ENCODE results near the gene ATP8B4.
"Not testable (repeated sequence)": the region's sequence is repeated elsewhere in the genome, so short reads cannot be mapped to it uniquely, and the experiment has no call there.

ATP8B4 gene

GRCh38 chr15:50163719-50164410, 44.8 kb upstream of the ATP8B4 start:
- H3K4me3 ChIP-seq (ENCODE audit: low read depth, low read length): no peak overlapping the region
- TF ChIP-seq CTCF (conservative IDR thresholded peaks at IDR 0.05; ENCODE audit: low read depth, low read length): no peak
- no peak for DNase-seq (ENCODE audit: low read depth)

- no peak overlapping the region for H3K4me3 ChIP-seq (ENCODE audit: low read depth, low read length)
- DNase-seq (ENCODE audit: low read depth): peak; percentile 43
- TF ChIP-seq CTCF (conservative IDR thresholded peaks at IDR 0.05; ENCODE audit: low read depth, low read length): no peak
Measured at GRCh38 chr15:50162969-50163718, 44.1 kb upstream of the ATP8B4 start.

GRCh38 chr15:50158236-50158635, 39.2 kb upstream of the ATP8B4 start:
- DNase-seq (ENCODE audit: low read depth); H3K4me3 ChIP-seq (ENCODE audit: low read depth, low read length): not testable (repeated sequence)

GRCh38 chr15:50151476-50151875, 32.4 kb upstream of the ATP8B4 start:
- H3K4me3 ChIP-seq (ENCODE audit: low read depth, low read length): no peak overlapping the region
- DNase-seq (ENCODE audit: low read depth): no peak
- TF ChIP-seq CTCF (conservative IDR thresholded peaks at IDR 0.05; ENCODE audit: low read depth, low read length): no peak

- DNase-seq (ENCODE audit: low read depth): no peak
- no peak overlapping the region for H3K4me3 ChIP-seq (ENCODE audit: low read depth, low read length)
- TF ChIP-seq CTCF (conservative IDR thresholded peaks at IDR 0.05; ENCODE audit: low read depth, low read length): no peak
Measured at GRCh38 chr15:50150851-50151250, 31.8 kb upstream of the ATP8B4 start.

GRCh38 chr15:50150349-50150748, 31.3 kb upstream of the ATP8B4 start:
- no peak overlapping the region for H3K4me3 ChIP-seq (ENCODE audit: low read depth, low read length)
- no peak for TF ChIP-seq CTCF (conservative IDR thresholded peaks at IDR 0.05; ENCODE audit: low read depth, low read length)
- no peak for DNase-seq (ENCODE audit: low read depth)

- no peak overlapping the region for H3K4me3 ChIP-seq (ENCODE audit: low read depth, low read length)
- TF ChIP-seq CTCF (conservative IDR thresholded peaks at IDR 0.05; ENCODE audit: low read depth, low read length): no peak
- no peak for DNase-seq (ENCODE audit: low read depth)
Measured at GRCh38 chr15:50149090-50149489, 30.1 kb upstream of the ATP8B4 start.

All from choroid plexus epithelial cell (primary cell).